C4-2B (cell line): ENCODE measurements around the gene ACOT7.

ENCODE experiments used
- ZFX ChIP-seq: fragments of 450-650 bp; IDR thresholded peaks from 2 replicates; pipeline ENCODE4 v1.6.1; 2017
- TF ChIP-seq, protein P1 (sequence below): fragments of 450-650 bp; conservative IDR thresholded peaks from 2 replicates; pipeline ENCODE4 v1.5.1; 2017; ENCODE audit warnings: mild to moderate bottlenecking

DNA sequence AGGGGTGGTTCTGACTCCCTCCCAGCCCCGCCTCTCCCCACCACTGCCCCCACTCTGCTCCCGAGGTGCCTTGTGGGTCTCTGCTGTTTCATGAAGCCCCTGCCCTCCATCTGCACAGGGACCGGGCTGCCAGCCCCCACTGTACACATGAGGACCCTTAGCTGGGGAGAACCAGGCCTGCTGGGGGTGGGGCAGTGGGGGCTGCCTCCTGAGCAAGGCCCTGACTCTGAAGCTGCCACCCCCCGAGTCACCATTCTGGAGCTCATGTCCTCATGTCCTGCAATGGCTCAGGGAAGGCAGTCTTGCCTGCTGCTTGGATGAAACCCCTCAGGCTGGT is 141.2 kb downstream of the ACOT7 start:
- TF ChIP-seq, protein P1, sequence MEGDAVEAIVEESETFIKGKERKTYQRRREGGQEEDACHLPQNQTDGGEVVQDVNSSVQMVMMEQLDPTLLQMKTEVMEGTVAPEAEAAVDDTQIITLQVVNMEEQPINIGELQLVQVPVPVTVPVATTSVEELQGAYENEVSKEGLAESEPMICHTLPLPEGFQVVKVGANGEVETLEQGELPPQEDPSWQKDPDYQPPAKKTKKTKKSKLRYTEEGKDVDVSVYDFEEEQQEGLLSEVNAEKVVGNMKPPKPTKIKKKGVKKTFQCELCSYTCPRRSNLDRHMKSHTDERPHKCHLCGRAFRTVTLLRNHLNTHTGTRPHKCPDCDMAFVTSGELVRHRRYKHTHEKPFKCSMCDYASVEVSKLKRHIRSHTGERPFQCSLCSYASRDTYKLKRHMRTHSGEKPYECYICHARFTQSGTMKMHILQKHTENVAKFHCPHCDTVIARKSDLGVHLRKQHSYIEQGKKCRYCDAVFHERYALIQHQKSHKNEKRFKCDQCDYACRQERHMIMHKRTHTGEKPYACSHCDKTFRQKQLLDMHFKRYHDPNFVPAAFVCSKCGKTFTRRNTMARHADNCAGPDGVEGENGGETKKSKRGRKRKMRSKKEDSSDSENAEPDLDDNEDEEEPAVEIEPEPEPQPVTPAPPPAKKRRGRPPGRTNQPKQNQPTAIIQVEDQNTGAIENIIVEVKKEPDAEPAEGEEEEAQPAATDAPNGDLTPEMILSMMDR, result no peak
- no peak for TF ChIP-seq ZFX
